ENCODE measurements around the gene GRIN2C.

GRIN2C gene

GRCh38 chr17:74821655-74822334 lies 37.9 kb downstream of the GRIN2C start:
- no peaks in the 10 kb centered on the region for H3K27me3 ChIP-seq (replicated peaks; ENCODE audit: insufficient read depth, low read length)
- no peaks in the 10 kb centered on the region for H4K20me1 ChIP-seq (ENCODE audit: insufficient read depth, low read length)
- no peak overlapping the region for H2AFZ ChIP-seq (ENCODE audit: low read length)
- H3K4me1 ChIP-seq (ENCODE audit: low read length) = no peaks in the 10 kb centered on the region
- no peaks in the 10 kb centered on the region for H3K79me2 ChIP-seq (ENCODE audit: low read length)
- H3K9ac ChIP-seq (ENCODE audit: low read length) = no peak overlapping the region
- TF ChIP-seq EZH2phosphoT487 (IDR thresholded peaks at IDR 0.05; ENCODE audit: low read length) (no peak), EZH2 (optimal IDR thresholded peaks at IDR 0.05; ENCODE audit: low read depth, low read length) (no peak)
- no peaks in the 10 kb centered on the region for H3K9me2 ChIP-seq (replicated peaks; ENCODE audit: insufficient read depth, low read length)
- no peak for DNase-seq
- no peaks in the 10 kb centered on the region for H3F3A ChIP-seq (ENCODE audit: insufficient read depth, low read length)
- H3K4me2 ChIP-seq (ENCODE audit: low read depth, low read length) = no peak overlapping the region
- H3K27ac ChIP-seq (ENCODE audit: low read length) = no peak overlapping the region
- H3K4me3 ChIP-seq (ENCODE audit: low read length) = no peak overlapping the region
- H3K9me3 ChIP-seq (replicated peaks; ENCODE audit: insufficient read depth, low read length) = no peaks in the 10 kb centered on the region
- no peaks in the 10 kb centered on the region for H3K36me3 ChIP-seq (replicated peaks; ENCODE audit: insufficient read depth, low read length)

GRCh38 chr17:74819801-74820436 lies 39.8 kb downstream of the GRIN2C start:
- Histone ChIP-seq H3K27me3 (replicated peaks; ENCODE audit: insufficient read depth, low read length) (no peaks in the 10 kb centered on the region), H3K9me3 (replicated peaks; ENCODE audit: insufficient read depth, low read length) (no peaks in the 10 kb centered on the region), H3K4me3 (ENCODE audit: low read length) (no peak overlapping the region), H3F3A (ENCODE audit: insufficient read depth, low read length) (no peaks in the 10 kb centered on the region), H3K79me2 (ENCODE audit: low read length) (no peaks in the 10 kb centered on the region), H4K20me1 (ENCODE audit: insufficient read depth, low read length) (no peaks in the 10 kb centered on the region), H2AFZ (ENCODE audit: low read length) (no peak overlapping the region), H3K4me1 (ENCODE audit: low read length) (no peaks in the 10 kb centered on the region), H3K36me3 (replicated peaks; ENCODE audit: insufficient read depth, low read length) (no peaks in the 10 kb centered on the region), H3K4me2 (ENCODE audit: low read depth, low read length) (no peak overlapping the region), H3K9me2 (replicated peaks; ENCODE audit: insufficient read depth, low read length) (no peaks in the 10 kb centered on the region), H3K9ac (ENCODE audit: low read length) (no peak overlapping the region), H3K27ac (ENCODE audit: low read length) (no peak overlapping the region)
- no peak for DNase-seq
- TF ChIP-seq CTCF (IDR thresholded peaks at IDR 0.05; ENCODE audit: low read length) = no peak

- DNase-seq = no peak
- Histone ChIP-seq H3K27ac (ENCODE audit: low read length) (no peak overlapping the region), H2AFZ (ENCODE audit: low read length) (no peak overlapping the region), H3K9me3 (replicated peaks; ENCODE audit: insufficient read depth, low read length) (no peaks in the 10 kb centered on the region), H3K79me2 (ENCODE audit: low read length) (no peaks in the 10 kb centered on the region), H3K36me3 (replicated peaks; ENCODE audit: insufficient read depth, low read length) (no peaks in the 10 kb centered on the region), H3K9me2 (replicated peaks; ENCODE audit: insufficient read depth, low read length) (no peaks in the 10 kb centered on the region), H3K27me3 (replicated peaks; ENCODE audit: insufficient read depth, low read length) (no peaks in the 10 kb centered on the region), H3F3A (ENCODE audit: insufficient read depth, low read length) (no peaks in the 10 kb centered on the region), H3K4me2 (ENCODE audit: low read depth, low read length) (no peak overlapping the region), H3K4me3 (ENCODE audit: low read length) (no peak overlapping the region), H3K9ac (ENCODE audit: low read length) (no peak overlapping the region), H3K4me1 (ENCODE audit: low read length) (no peaks in the 10 kb centered on the region), H4K20me1 (ENCODE audit: insufficient read depth, low read length) (no peaks in the 10 kb centered on the region)
- no peak for TF ChIP-seq EZH2 (optimal IDR thresholded peaks at IDR 0.05; ENCODE audit: low read depth, low read length)
- TF ChIP-seq EZH2phosphoT487 (IDR thresholded peaks at IDR 0.05; ENCODE audit: low read length) = no peak
- TF ChIP-seq CTCF (IDR thresholded peaks at IDR 0.05; ENCODE audit: low read length) = no peak
Measured at GRCh38 chr17:74818291-74818938, 41.3 kb downstream of the GRIN2C start.
